ENCODE results near the gene SLC38A3.

GRCh38 chr3:50196253-50196801, 8.7 kb upstream of the SLC38A3 start:
- TF ChIP-seq CTCF (IDR thresholded peaks at IDR 0.05) = no peak
- TF ChIP-seq ZFX (IDR thresholded peaks at IDR 0.05; ENCODE audit: borderline replicate concordance) = no peak
